Kidney (tissue), 14 donors: Measurements from ENCODE around the gene FRMD4A. TPM values are rescaled to one million over a fixed set of nuclear protein-coding genes. Genes with fewer than 3 reads are reported as not detected.
A peak's percentile ranks its signal among the peaks of the same experiment; 100 is the strongest.

Experiments used
- DNase-seq, 5 donors: peaks; one replicate each; pipeline ENCODE4 v3.0.0-alpha.2; 2013 to 2020
- FAIRE-seq: peaks from 2 replicates; lab custom pipeline; 2012; peaks lifted over from hg19 to GRCh38; lab: Jason Lieb, UNC
- H3K27ac ChIP-seq, 2 donors: one replicate each; pipeline ENCODE4 v1.7.0; 2013; ENCODE audit warnings: low read depth in 2 of 2, low read length in 2 of 2, inconsistent platforms in 1 of 2
- H3K27me3 ChIP-seq: one replicate; pipeline ENCODE4 v1.7.1; 2013; ENCODE audit warnings: low read length, inconsistent platforms; ENCODE audit not compliant: control insufficient read depth, insufficient read depth
- H3K36me3 ChIP-seq, 3 donors: one replicate each; pipeline versions ENCODE4 v1.7.0 to v1.7.1; 2013; ENCODE audit warnings: low read length in 3 of 3, control low read depth in 1 of 3, inconsistent platforms in 1 of 3; ENCODE audit not compliant: insufficient read depth in 3 of 3, control insufficient read depth in 2 of 3
- H3K4me1 ChIP-seq, 3 donors: one replicate each; pipeline versions ENCODE4 v1.7.0 to v1.7.1; 2013; ENCODE audit warnings: low read length in 3 of 3, inconsistent platforms in 1 of 3, low read depth in 1 of 3; ENCODE audit not compliant: control insufficient read depth in 2 of 3, insufficient read depth in 2 of 3
- H3K4me3 ChIP-seq, 3 donors: one replicate each; pipeline versions ENCODE4 v1.7.0 to v1.8.1; 2013; ENCODE audit warnings: low read length in 3 of 3, control low read depth in 1 of 3, inconsistent platforms in 1 of 3
- H3K9ac ChIP-seq, 3 donors: one replicate each; pipeline versions ENCODE4 v1.7.0 to v1.7.1; 2013; ENCODE audit warnings: low read length in 3 of 3, control low read depth in 1 of 3, inconsistent platforms in 1 of 3
- H3K9me3 ChIP-seq, 3 donors: one replicate each; pipeline versions ENCODE4 v1.7.0 to v1.7.1; 2013; ENCODE audit warnings: low read length in 3 of 3, control low read depth in 1 of 3, inconsistent platforms in 1 of 3; ENCODE audit not compliant: control insufficient read depth in 2 of 3, insufficient read depth in 1 of 3
- intact Hi-C: fragments of 100-400 bp; cut with DNase I; formaldehyde crosslinking; loops from one replicate; pipeline ENCODE4 v1.11.1; 2022
- polyA plus RNA-seq: library from polyadenylated mRNA; stranded (reverse); fragments of 350-450 nt; fragmentation: Illumina TruSeq; extraction: RNeasy Lipid Tissue Mini Kit (QIAGEN cat#74804); gene quantifications from one replicate; pipeline ENCODE4 v1.2.3, GENCODE V29; 2014; ENCODE audit warnings: low read depth, low replicate concordance; ENCODE audit not compliant: insufficient read depth
- total RNA-seq: library from RNA; stranded (reverse); fragmentation: NEBNext Ultra II Directional; extraction: Animal tissue kit (Norgen Biotek cat#: 25700); gene quantifications from one replicate; pipeline ENCODE4 v1.2.1, GENCODE V29; 2021
- TF ChIP-seq, protein P1 (sequence below): IDR thresholded peaks from 3 replicates; pipeline ENCODE4 v1.5.1; 2012; ENCODE audit warnings: mild to moderate bottlenecking, moderate library complexity, borderline replicate concordance; ENCODE audit not compliant: insufficient read depth; ENCODE audit errors: extremely low read depth
- donor health status: control.
- donor health status: control.
- donor health status: control.
- donor health status: control.
- donor health status: control.
- donor health status: DM: yes; HTN: yes; CAD: no.
- donor health status: Normal renal cell carcinoma (clear cell type).

Gene FRMD4A
- total and polyA plus RNA-seq, 2 donors from 2014 or later: 16.0 to 68.2 TPM

DNA sequence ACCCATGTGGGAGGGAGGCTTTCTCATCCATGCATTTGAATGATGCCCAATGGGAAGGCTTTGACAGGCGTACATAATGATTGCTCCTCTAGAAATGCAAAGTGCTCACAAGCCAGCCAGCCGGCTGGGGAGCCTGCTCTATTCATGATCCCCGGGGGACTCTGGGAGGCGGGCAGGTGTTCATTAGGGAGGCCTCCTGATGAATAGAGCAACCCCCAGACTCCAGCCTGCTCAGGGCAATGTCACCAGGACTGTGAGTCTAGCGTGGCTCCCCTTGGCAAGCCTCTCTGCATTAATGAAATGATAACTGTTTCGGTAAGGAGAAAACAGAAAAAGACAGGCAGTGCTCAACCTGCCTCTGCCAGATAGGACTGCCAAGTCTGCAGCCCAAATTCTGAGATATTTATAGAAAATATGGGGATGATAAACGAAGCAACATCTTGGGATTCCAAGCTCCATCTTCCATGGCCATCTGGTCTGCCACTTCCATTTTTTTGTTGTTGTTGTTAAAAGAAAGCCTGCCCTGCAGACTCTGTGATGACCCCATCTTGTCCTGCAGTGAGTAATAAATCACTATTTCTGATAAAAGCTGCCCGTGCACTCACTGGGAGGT, 507.5 kb downstream of the FRMD4A start:
- no peak for FAIRE-seq
- intact Hi-C loops: no loop called here

GRCh38 chr10:13822490-13822889, 508.2 kb downstream of the FRMD4A start:
- FAIRE-seq (no peak), DNase-seq (no peak)
- TF ChIP-seq, protein P1, sequence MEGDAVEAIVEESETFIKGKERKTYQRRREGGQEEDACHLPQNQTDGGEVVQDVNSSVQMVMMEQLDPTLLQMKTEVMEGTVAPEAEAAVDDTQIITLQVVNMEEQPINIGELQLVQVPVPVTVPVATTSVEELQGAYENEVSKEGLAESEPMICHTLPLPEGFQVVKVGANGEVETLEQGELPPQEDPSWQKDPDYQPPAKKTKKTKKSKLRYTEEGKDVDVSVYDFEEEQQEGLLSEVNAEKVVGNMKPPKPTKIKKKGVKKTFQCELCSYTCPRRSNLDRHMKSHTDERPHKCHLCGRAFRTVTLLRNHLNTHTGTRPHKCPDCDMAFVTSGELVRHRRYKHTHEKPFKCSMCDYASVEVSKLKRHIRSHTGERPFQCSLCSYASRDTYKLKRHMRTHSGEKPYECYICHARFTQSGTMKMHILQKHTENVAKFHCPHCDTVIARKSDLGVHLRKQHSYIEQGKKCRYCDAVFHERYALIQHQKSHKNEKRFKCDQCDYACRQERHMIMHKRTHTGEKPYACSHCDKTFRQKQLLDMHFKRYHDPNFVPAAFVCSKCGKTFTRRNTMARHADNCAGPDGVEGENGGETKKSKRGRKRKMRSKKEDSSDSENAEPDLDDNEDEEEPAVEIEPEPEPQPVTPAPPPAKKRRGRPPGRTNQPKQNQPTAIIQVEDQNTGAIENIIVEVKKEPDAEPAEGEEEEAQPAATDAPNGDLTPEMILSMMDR: no peak
- Histone ChIP-seq H3K4me1 (peaks cover 0 to 8% (median 0%) of the 10 kb centered on the region in 3 donors), H3K27ac (no peak overlapping the region), H3K9ac (no peak overlapping the region), H3K36me3 (no peaks in the 10 kb centered on the region), H3K27me3 (no peaks in the 10 kb centered on the region), H3K9me3 (no peaks in the 10 kb centered on the region), H3K4me3 (no peak overlapping the region)
- intact Hi-C loops: no loop called here

More for the DNA sequence above, 507.5 kb downstream of the FRMD4A start:
- DNase-seq: no peak
- TF ChIP-seq, protein P1: no peak
- no peaks in the 10 kb centered on the region for H3K36me3 ChIP-seq
- H3K9ac ChIP-seq: no peak overlapping the region
- H3K27me3 ChIP-seq: no peaks in the 10 kb centered on the region
- H3K4me1 ChIP-seq: peaks cover 0 to 8% (median 0%) of the 10 kb centered on the region in 3 donors
- H3K9me3 ChIP-seq: no peaks in the 10 kb centered on the region
- no peak overlapping the region for H3K27ac ChIP-seq
- H3K4me3 ChIP-seq: no peak overlapping the region

DNA sequence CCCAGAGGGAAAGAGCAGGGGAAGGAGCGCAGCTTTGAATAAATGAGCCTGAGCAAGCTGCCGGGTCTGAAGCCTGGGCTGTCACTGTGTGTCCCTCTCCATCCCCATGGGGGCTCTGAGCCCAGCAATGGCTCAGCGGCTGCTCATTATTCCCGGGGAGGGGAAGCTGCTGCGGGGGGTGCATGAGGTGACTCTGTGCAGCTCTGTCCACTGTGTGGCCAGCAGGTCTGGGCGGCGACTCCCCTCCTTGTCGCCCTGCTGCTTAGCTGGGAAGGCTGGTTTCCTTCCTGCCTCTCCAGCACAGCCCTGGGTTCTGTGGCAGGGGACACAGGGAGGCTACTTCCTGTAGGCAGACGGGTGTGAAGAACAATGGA, 509.8 kb downstream of the FRMD4A start:
- Histone ChIP-seq H3K36me3 (no peaks in the 10 kb centered on the region), H3K9ac (no peak overlapping the region), H3K4me1 (peaks cover 0 to 12% (median 6%) of the 10 kb centered on the region in 3 donors), H3K27me3 (no peaks in the 10 kb centered on the region), H3K9me3 (no peaks in the 10 kb centered on the region), H3K27ac (no peak overlapping the region), H3K4me3 (no peak overlapping the region)
- peak in 2 of 5 donors; percentile 29 to 34 for DNase-seq
- no peak for FAIRE-seq
- intact Hi-C loops: no loop called here
- TF ChIP-seq, protein P1: no peak
